ENCODE measurements around the gene PKD2. TPM values are rescaled to one million over a fixed set of nuclear protein-coding genes. Genes with fewer than 3 reads are reported as not detected.

Gene PKD2
- total RNA-seq, 1 experiment from 2014 or later = 30.4 TPM

DNA sequence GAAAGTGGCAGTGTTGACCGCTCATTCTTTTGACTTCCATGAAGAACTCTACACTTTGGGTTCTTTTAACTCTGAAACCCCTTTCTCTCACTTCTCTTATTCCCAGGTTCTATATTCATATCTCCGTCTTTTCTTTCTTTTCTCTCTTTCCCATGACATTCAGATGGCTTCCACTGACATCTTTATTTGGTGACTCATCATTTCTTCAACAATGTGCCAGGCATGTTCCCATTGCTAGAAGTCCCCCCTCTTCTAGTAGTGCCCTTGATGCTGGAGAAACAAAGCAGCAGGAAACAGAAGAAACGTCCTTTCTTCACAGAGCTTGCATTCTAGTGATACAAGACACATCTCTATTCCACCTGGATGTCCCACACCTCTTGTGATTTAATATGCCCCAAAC lies 33.3 kb downstream of the PKD2 start:
- CTCF ChIA-PET = no interaction called here
- TF ChIP-seq, protein P1, sequence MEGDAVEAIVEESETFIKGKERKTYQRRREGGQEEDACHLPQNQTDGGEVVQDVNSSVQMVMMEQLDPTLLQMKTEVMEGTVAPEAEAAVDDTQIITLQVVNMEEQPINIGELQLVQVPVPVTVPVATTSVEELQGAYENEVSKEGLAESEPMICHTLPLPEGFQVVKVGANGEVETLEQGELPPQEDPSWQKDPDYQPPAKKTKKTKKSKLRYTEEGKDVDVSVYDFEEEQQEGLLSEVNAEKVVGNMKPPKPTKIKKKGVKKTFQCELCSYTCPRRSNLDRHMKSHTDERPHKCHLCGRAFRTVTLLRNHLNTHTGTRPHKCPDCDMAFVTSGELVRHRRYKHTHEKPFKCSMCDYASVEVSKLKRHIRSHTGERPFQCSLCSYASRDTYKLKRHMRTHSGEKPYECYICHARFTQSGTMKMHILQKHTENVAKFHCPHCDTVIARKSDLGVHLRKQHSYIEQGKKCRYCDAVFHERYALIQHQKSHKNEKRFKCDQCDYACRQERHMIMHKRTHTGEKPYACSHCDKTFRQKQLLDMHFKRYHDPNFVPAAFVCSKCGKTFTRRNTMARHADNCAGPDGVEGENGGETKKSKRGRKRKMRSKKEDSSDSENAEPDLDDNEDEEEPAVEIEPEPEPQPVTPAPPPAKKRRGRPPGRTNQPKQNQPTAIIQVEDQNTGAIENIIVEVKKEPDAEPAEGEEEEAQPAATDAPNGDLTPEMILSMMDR (IDR thresholded peaks at IDR 0.05; ENCODE audit: unreplicated experiment) = no peak
- Mint-ChIP-seq H3K4me3 (ENCODE audit: low read depth, unreplicated experiment) (no peak overlapping the region), H3K27ac (ENCODE audit: unreplicated experiment) (no peak overlapping the region), H3K36me3 (ENCODE audit: insufficient read depth, unreplicated experiment) (peaks cover 8% of the 10 kb centered on the region), H3K9me3 (ENCODE audit: low read depth, unreplicated experiment) (no peaks in the 10 kb centered on the region), H3K27me3 (ENCODE audit: unreplicated experiment) (no peaks in the 10 kb centered on the region), H3K4me1 (ENCODE audit: low read depth, unreplicated experiment) (no peaks in the 10 kb centered on the region)
- intact Hi-C loops (cut with micrococcal nuclease; ENCODE audit: unreplicated experiment) = no loop called here
- DNase-seq = no peak
- no TSS peak for BruUV-seq (replicated peaks)

DNA sequence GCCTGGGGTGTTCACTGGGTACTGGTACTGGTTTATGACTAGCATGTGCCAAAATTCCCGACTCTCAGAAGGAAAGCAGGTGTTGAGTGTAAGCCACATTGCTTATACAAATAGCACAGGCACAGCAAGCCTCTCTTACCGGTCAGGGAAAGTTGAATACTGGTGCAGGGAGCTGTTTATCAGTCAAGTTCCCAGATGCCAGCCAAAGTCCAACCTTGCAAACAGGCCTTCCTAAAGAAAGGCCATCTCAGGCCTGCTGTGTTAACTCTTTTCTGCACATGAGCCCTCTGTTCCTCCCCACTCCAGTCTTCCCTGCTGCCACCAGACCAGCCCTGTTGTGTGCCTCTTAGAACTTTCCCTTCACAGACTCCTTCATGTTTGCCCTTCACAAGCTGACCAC lies 34.2 kb downstream of the PKD2 start:
- Mint-ChIP-seq H3K4me3 (ENCODE audit: low read depth, unreplicated experiment) (no peak overlapping the region), H3K36me3 (ENCODE audit: insufficient read depth, unreplicated experiment) (peaks cover 8% of the 10 kb centered on the region), H3K27ac (ENCODE audit: unreplicated experiment) (no peak overlapping the region), H3K4me1 (ENCODE audit: low read depth, unreplicated experiment) (no peaks in the 10 kb centered on the region), H3K9me3 (ENCODE audit: low read depth, unreplicated experiment) (no peaks in the 10 kb centered on the region), H3K27me3 (ENCODE audit: unreplicated experiment) (no peaks in the 10 kb centered on the region)
- no TSS peak for BruUV-seq (replicated peaks)
- no peak for DNase-seq
- TF ChIP-seq, protein P1 (IDR thresholded peaks at IDR 0.05; ENCODE audit: unreplicated experiment) = no peak
- intact Hi-C loops (cut with micrococcal nuclease; ENCODE audit: unreplicated experiment) = no loop called here
- CTCF ChIA-PET = no interaction called here

DNA sequence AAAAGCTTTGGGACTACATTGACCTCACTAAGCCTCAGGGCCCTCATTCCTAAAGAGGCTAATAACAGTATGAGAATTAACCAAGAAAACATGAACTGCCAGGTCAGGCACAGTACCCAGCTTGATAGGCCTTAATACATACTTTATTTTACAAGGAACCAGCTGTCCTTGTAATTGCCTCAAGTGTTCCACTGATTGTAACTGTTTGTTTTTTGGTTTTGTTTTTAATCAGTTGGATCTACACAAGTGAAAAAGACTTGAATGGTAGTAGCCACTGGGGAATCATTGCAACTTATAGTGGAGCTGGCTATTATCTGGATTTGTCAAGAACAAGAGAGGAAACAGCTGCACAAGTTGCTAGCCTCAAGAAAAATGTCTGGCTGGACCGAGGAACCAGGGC lies 35.6 kb downstream of the PKD2 start:
- TF ChIP-seq, protein P1 (IDR thresholded peaks at IDR 0.05; ENCODE audit: unreplicated experiment) = no peak
- CTCF ChIA-PET = no interaction called here
- intact Hi-C loops (cut with micrococcal nuclease; ENCODE audit: unreplicated experiment) = no loop called here
- Mint-ChIP-seq H3K9me3 (ENCODE audit: low read depth, unreplicated experiment) (no peaks in the 10 kb centered on the region), H3K27ac (ENCODE audit: unreplicated experiment) (no peak overlapping the region), H3K4me1 (ENCODE audit: low read depth, unreplicated experiment) (no peaks in the 10 kb centered on the region), H3K4me3 (ENCODE audit: low read depth, unreplicated experiment) (no peak overlapping the region), H3K27me3 (ENCODE audit: unreplicated experiment) (no peaks in the 10 kb centered on the region), H3K36me3 (ENCODE audit: insufficient read depth, unreplicated experiment) (peaks cover 8% of the 10 kb centered on the region)
- no TSS peak for BruUV-seq (replicated peaks)
- DNase-seq = no peak

DNA sequence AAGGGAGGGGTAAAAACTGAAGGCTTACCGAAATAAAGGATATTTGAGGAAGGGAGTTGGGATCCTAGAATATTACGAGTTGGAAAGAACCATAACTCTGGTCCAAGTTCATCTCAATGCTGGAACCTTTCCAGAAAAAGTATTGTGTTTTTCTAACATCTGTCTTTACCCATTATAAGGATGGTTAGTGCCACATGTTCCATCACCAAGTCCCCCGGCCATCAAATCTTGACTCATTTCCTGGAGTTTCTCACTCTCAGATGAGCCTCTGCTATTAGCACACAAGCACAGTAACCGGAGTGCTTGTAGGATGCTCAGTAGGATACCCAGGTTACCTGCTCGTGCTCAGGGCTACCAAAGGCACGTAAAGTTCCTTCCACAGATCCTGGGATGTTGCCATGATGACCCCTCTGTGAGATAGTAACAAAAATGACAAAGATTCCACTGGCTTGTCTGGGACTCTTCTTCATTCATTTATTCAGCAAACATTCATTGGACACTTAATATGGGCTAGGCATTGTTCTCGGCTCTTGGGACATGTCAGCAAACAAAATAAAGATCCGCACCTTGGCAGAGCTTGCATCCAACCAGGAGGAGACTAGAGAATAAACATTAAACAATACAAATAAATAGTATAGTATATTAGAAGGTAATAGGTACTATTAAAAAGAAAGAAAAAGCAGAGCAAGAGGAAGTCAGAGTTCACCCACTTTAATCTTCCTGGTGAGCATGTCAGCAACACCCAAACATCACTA lies 36.3 kb downstream of the PKD2 start:
- Mint-ChIP-seq H3K4me3 (ENCODE audit: low read depth, unreplicated experiment) (no peak overlapping the region), H3K27me3 (ENCODE audit: unreplicated experiment) (no peaks in the 10 kb centered on the region), H3K4me1 (ENCODE audit: low read depth, unreplicated experiment) (no peaks in the 10 kb centered on the region), H3K27ac (ENCODE audit: unreplicated experiment) (no peak overlapping the region), H3K36me3 (ENCODE audit: insufficient read depth, unreplicated experiment) (peaks cover 6% of the 10 kb centered on the region), H3K9me3 (ENCODE audit: low read depth, unreplicated experiment) (no peaks in the 10 kb centered on the region)
- intact Hi-C loops (cut with micrococcal nuclease; ENCODE audit: unreplicated experiment) = no loop called here
- CTCF ChIA-PET = no interaction called here
- TF ChIP-seq, protein P1 (IDR thresholded peaks at IDR 0.05; ENCODE audit: unreplicated experiment) = no peak
- no TSS peak for BruUV-seq (replicated peaks)
- DNase-seq = no peak
